Activated CD8-positive, alpha-beta memory T cell treated with anti-CD3 and anti-CD28 coated beads for 1 hour (primary cell): Measurements from ENCODE around the gene EVA1A.

ENCODE experiments used
- DNase-seq, 2 donors: peaks; one replicate each; pipeline ENCODE4 v3.0.0-alpha.2; 2020; ENCODE audit warnings: low read depth in 1 of 2; ENCODE audit errors: extremely low read depth in 1 of 2

EVA1A gene

GRCh38 chr2:75458201-75458600 is 102.5 kb downstream of the EVA1A start:
- DNase-seq, result no peak

GRCh38 chr2:75456825-75457224 is 103.9 kb downstream of the EVA1A start:
- DNase-seq, result no peak

GRCh38 chr2:75456111-75456510 is 104.6 kb downstream of the EVA1A start:
- no peak for DNase-seq

GRCh38 chr2:75454241-75454620 is 106.5 kb downstream of the EVA1A start:
- no peak for DNase-seq

GRCh38 chr2:75453384-75454240 is 107.1 kb downstream of the EVA1A start:
- DNase-seq, result no peak

GRCh38 chr2:75450068-75450467 is 110.7 kb downstream of the EVA1A start:
- DNase-seq, result no peak

GRCh38 chr2:75447176-75447575 is 113.6 kb downstream of the EVA1A start:
- DNase-seq, result no peak
